Placental epithelial cell (primary cell): ENCODE data around the gene TEX13C. TPM values are rescaled to one million over a fixed set of nuclear protein-coding genes. Genes with fewer than 3 reads are reported as not detected.

Experiments used
- total RNA-seq: library from RNA; depleted of rRNA; stranded (reverse); fragments of >200 nt; gene quantifications from 2 replicates; pipeline ENCODE4 v1.2.3, GENCODE V29; 2012

TEX13C gene
- not detected in 2 replicates for total RNA-seq

DNA sequence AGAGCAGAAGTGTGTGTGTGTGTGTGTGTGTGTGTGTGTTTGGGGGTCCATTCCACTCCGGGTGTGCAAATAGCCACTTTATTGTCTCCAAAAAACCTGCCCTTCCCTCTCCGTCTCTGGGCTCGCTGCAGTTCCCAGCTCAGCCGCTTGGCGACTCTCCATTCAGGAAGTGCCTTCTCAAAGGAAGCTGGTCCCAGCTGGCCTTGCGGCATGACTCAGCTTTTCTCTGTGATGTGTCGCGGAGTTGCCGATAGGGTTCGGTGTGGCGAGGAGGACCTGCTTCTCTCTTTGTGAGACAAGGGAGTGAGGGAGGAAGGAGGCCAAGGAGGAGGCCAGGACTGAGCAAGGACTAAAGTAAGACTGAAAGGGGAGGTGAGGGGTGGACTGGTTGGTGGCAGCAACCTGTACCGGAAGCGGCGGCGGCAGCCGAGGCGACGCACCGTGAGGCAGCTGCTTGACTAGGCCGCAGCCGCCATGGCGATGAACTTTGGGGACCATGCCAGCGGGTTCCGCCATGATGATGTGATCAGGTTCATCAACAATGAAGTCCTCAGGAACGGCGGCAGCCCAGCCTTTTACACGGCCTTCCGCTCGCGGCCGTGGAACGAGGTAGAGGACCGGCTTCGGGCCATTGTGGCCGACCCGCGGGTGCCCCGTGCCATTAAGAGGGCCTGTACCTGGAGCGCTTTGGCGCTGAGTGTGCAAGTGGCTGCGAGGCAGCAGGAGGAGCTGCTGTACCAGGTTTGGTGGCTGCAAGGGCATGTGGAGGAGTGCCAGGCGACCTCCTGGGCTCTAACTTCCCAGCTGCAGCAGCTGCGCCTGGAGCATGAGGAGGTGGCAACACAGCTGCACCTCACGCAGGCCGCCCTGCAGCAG is at the start of gene TEX13C:
Gene TEX13C (plus strand): TSS at position 226 of the 876 bp plus-strand sequence. CDS start 249 bp downstream, at position 475.

